Measurements from ENCODE around the gene ZNF672.

ZNF672 gene

GRCh38 chr1:248811514-248812490, 26.2 kb upstream of the ZNF672 start:
- Histone ChIP-seq H3K4me1 (peaks cover 80% of the 10 kb centered on the region), H4K20me1 (no peaks in the 10 kb centered on the region), H3K36me3 (peaks cover 57% of the 10 kb centered on the region), H3K27ac (peak overlapping the region; percentile 82), H3K9ac (peak overlapping the region; percentile 59), H3K27me3 (no peaks in the 10 kb centered on the region), H3K4me3 (peak overlapping the region; percentile 48), H3K4me2 (peak overlapping the region; percentile 94), H3K9me3 (no peaks in the 10 kb centered on the region)
- no peak for TF ChIP-seq Cebpa-rat (IDR thresholded peaks at IDR 0.05)

GRCh38 chr1:248812736-248813425, 25.1 kb upstream of the ZNF672 start:
- Histone ChIP-seq H3K9me3 (no peaks in the 10 kb centered on the region), H3K27ac (peak overlapping the region; percentile 82), H3K36me3 (peaks cover 68% of the 10 kb centered on the region), H3K4me3 (no peak overlapping the region), H3K27me3 (no peaks in the 10 kb centered on the region), H3K9ac (no peak overlapping the region), H4K20me1 (peaks cover 4% of the 10 kb centered on the region; the same call in 1 of the 2 replicates), H3K4me2 (peak overlapping the region; percentile 94; the same call in 1 of the 2 replicates), H3K4me1 (peaks cover 73% of the 10 kb centered on the region)
- no peak for TF ChIP-seq Cebpa-rat (IDR thresholded peaks at IDR 0.05)

- H3K4me1 ChIP-seq: peaks cover 69% of the 10 kb centered on the region
- no peak overlapping the region for H3K9ac ChIP-seq
- no peak overlapping the region for H3K4me2 ChIP-seq
- peaks cover 11% of the 10 kb centered on the region for H4K20me1 ChIP-seq
- H3K36me3 ChIP-seq: peaks cover 74% of the 10 kb centered on the region
- no peaks in the 10 kb centered on the region for H3K27me3 ChIP-seq
- H3K4me3 ChIP-seq: no peak overlapping the region
- no peak overlapping the region for H3K27ac ChIP-seq
- no peak for TF ChIP-seq Cebpa-rat (IDR thresholded peaks at IDR 0.05)
- no peaks in the 10 kb centered on the region for H3K9me3 ChIP-seq
These were observed 24.5 kb upstream of the ZNF672 start for GRCh38 chr1:248813546-248813945.

GRCh38 chr1:248814351-248814750, 23.7 kb upstream of the ZNF672 start:
- peaks cover 72% of the 10 kb centered on the region for H3K4me1 ChIP-seq
- TF ChIP-seq Cebpa-rat (IDR thresholded peaks at IDR 0.05): no peak
- H3K27me3 ChIP-seq: no peaks in the 10 kb centered on the region
- no peak overlapping the region for H3K9ac ChIP-seq
- H3K4me2 ChIP-seq: no peak overlapping the region
- H3K27ac ChIP-seq: peak overlapping the region; percentile 0; the same call in 1 of the 2 replicates
- no peaks in the 10 kb centered on the region for H3K9me3 ChIP-seq
- H3K4me3 ChIP-seq: no peak overlapping the region
- peaks cover 82% of the 10 kb centered on the region for H3K36me3 ChIP-seq
- H4K20me1 ChIP-seq: peaks cover 19% of the 10 kb centered on the region

GRCh38 chr1:248815407-248816034, 22.5 kb upstream of the ZNF672 start:
- Histone ChIP-seq H3K4me2 (no peak overlapping the region), H3K36me3 (peaks cover 92% of the 10 kb centered on the region), H3K9ac (0 out of 2 replicates have a peak overlapping the region, but pooled peaks have one; percentile 25), H4K20me1 (peaks cover 28% of the 10 kb centered on the region), H3K9me3 (no peaks in the 10 kb centered on the region), H3K4me1 (peaks cover 69% of the 10 kb centered on the region), H3K4me3 (no peak overlapping the region), H3K27me3 (no peaks in the 10 kb centered on the region), H3K27ac (no peak overlapping the region)
- no peak for TF ChIP-seq Cebpa-rat (IDR thresholded peaks at IDR 0.05)

- Histone ChIP-seq H3K9ac (0 out of 2 replicates have a peak overlapping the region, but pooled peaks have one; percentile 25), H3K4me2 (no peak overlapping the region), H3K27me3 (no peaks in the 10 kb centered on the region)
These were observed 21.8 kb upstream of the ZNF672 start for GRCh38 chr1:248816042-248816851.

GRCh38 chr1:248817065-248817464, 21.0 kb upstream of the ZNF672 start:
- no peak overlapping the region for H3K9ac ChIP-seq
- H3K9me3 ChIP-seq: no peaks in the 10 kb centered on the region
- H3K4me1 ChIP-seq: peaks cover 69% of the 10 kb centered on the region
- TF ChIP-seq Cebpa-rat (IDR thresholded peaks at IDR 0.05): no peak
- H4K20me1 ChIP-seq: peaks cover 43% of the 10 kb centered on the region
- H3K4me2 ChIP-seq: no peak overlapping the region
- H3K27me3 ChIP-seq: no peaks in the 10 kb centered on the region
- no peak overlapping the region for H3K4me3 ChIP-seq
- H3K36me3 ChIP-seq: peaks cover 98% of the 10 kb centered on the region
- no peak overlapping the region for H3K27ac ChIP-seq

More at GRCh38 chr1:248816042-248816851, 21.8 kb upstream of the ZNF672 start:
- Histone ChIP-seq H3K27ac (0 out of 2 replicates have a peak overlapping the region, but pooled peaks have one; percentile 18), H4K20me1 (peaks cover 35% of the 10 kb centered on the region), H3K4me1 (peaks cover 69% of the 10 kb centered on the region), H3K9me3 (no peaks in the 10 kb centered on the region), H3K4me3 (no peak overlapping the region), H3K36me3 (peaks cover 98% of the 10 kb centered on the region)
- TF ChIP-seq Cebpa-rat (IDR thresholded peaks at IDR 0.05): no peak

GRCh38 chr1:248818505-248819374, 19.3 kb upstream of the ZNF672 start:
- H3K4me2 ChIP-seq: peak overlapping the region; percentile 14; the same call in 1 of the 2 replicates
- H4K20me1 ChIP-seq: peaks cover 60% of the 10 kb centered on the region
- H3K4me3 ChIP-seq: no peak overlapping the region
- H3K9me3 ChIP-seq: no peaks in the 10 kb centered on the region
- H3K27me3 ChIP-seq: no peaks in the 10 kb centered on the region
- peaks cover 69% of the 10 kb centered on the region for H3K4me1 ChIP-seq
- H3K9ac ChIP-seq: 0 out of 2 replicates have a peak overlapping the region, but pooled peaks have one; percentile 4
- peak overlapping the region; percentile 45; the same call in 1 of the 2 replicates for H3K27ac ChIP-seq
- TF ChIP-seq Cebpa-rat (IDR thresholded peaks at IDR 0.05): no peak
- H3K36me3 ChIP-seq: peaks cover 98% of the 10 kb centered on the region
